ENCODE data around the gene DPH7.

The DPH7 gene

GRCh38 chr9:137613738-137614523 is 35.2 kb upstream of the DPH7 start:
- Histone ChIP-seq H3K4me3 (ENCODE audit: low read depth in 1 of 2, low read length in 1 of 2) (no peak overlapping the region), H3K36me3 (peaks cover 52% of the 10 kb centered on the region), H3K9me3 (no peaks in the 10 kb centered on the region), H3K27me3 (no peaks in the 10 kb centered on the region), H3K27ac (no peak overlapping the region), H3K4me1 (ENCODE audit: control insufficient read depth in 1 of 2, insufficient read depth in 1 of 2, low read depth in 1 of 2, low read length in 1 of 2) (peaks cover 37 to 41% of the 10 kb centered on the region in 2 experiments)
- TF ChIP-seq CTCF (IDR thresholded peaks at IDR 0.05): no peak

- TF ChIP-seq CTCF (IDR thresholded peaks at IDR 0.05): no peak
- Histone ChIP-seq H3K36me3 (peaks cover 52% of the 10 kb centered on the region), H3K9me3 (no peaks in the 10 kb centered on the region), H3K27ac (peak overlapping the region; percentile 58), H3K4me1 (ENCODE audit: control insufficient read depth in 1 of 2, insufficient read depth in 1 of 2, low read depth in 1 of 2, low read length in 1 of 2) (peaks cover 42 to 46% of the 10 kb centered on the region in 2 experiments), H3K27me3 (no peaks in the 10 kb centered on the region), H3K4me3 (ENCODE audit: low read depth in 1 of 2, low read length in 1 of 2) (no peak overlapping the region)
These were observed 34.5 kb upstream of the DPH7 start for GRCh38 chr9:137613259-137613658.

- no peak overlapping the region for H3K4me3 ChIP-seq (ENCODE audit: low read depth in 1 of 2, low read length in 1 of 2)
- peaks cover 52% of the 10 kb centered on the region for H3K36me3 ChIP-seq
- H3K9me3 ChIP-seq: no peaks in the 10 kb centered on the region
- H3K27ac ChIP-seq: peak overlapping the region; percentile 58
- H3K4me1 ChIP-seq (ENCODE audit: control insufficient read depth in 1 of 2, insufficient read depth in 1 of 2, low read depth in 1 of 2, low read length in 1 of 2): peaks cover 42 to 46% of the 10 kb centered on the region in 2 experiments
- no peak for TF ChIP-seq CTCF (IDR thresholded peaks at IDR 0.05)
- H3K27me3 ChIP-seq: no peaks in the 10 kb centered on the region
These were observed 34.0 kb upstream of the DPH7 start for GRCh38 chr9:137612741-137613142.

GRCh38 chr9:137611623-137612609 is 33.2 kb upstream of the DPH7 start:
- Histone ChIP-seq H3K9me3 (no peaks in the 10 kb centered on the region), H3K27ac (peak overlapping the region; percentile 58), H3K4me1 (ENCODE audit: control insufficient read depth in 1 of 2, insufficient read depth in 1 of 2, low read depth in 1 of 2, low read length in 1 of 2) (peaks cover 46 to 53% of the 10 kb centered on the region in 2 experiments), H3K4me3 (ENCODE audit: low read depth in 1 of 2, low read length in 1 of 2) (no peak overlapping the region), H3K36me3 (peaks cover 52% of the 10 kb centered on the region), H3K27me3 (no peaks in the 10 kb centered on the region)
- no peak for TF ChIP-seq CTCF (IDR thresholded peaks at IDR 0.05)

- Histone ChIP-seq H3K27me3 (no peaks in the 10 kb centered on the region), H3K36me3 (peaks cover 42% of the 10 kb centered on the region), H3K9me3 (no peaks in the 10 kb centered on the region), H3K4me1 (ENCODE audit: control insufficient read depth in 1 of 2, insufficient read depth in 1 of 2, low read depth in 1 of 2, low read length in 1 of 2) (peaks cover 54 to 61% of the 10 kb centered on the region in 2 experiments), H3K27ac (peak overlapping the region; percentile 58), H3K4me3 (ENCODE audit: low read depth in 1 of 2, low read length in 1 of 2) (no peak overlapping the region)
- TF ChIP-seq CTCF (IDR thresholded peaks at IDR 0.05): no peak
These were observed 32.2 kb upstream of the DPH7 start for GRCh38 chr9:137610944-137611343.

Measured in neutrophil (primary cell).